CD4-positive, alpha-beta T cell (primary cell): ENCODE results near the gene PLAAT3. TPM values are rescaled to one million over a fixed set of nuclear protein-coding genes. Genes with fewer than 3 reads are reported as not detected.

Source experiments
- ATAC-seq: fragments of 200-7000 bp; cut with Tn5 transposase; one replicate; pipeline ENCODE4 v1.10.0; 2022; ENCODE audit warnings: mild to moderate bottlenecking; ENCODE audit not compliant: poor library complexity
- CTCF ChIA-PET: fragments of 350-600 bp; sonication (Branson Sonifier 250); formaldehyde crosslinking; loops from one replicate; lab custom pipeline; 2021; ENCODE audit warnings: antibody characterized with exemption, inconsistent platforms; lab: Charles Lee
- POLR2A ChIA-PET: fragments of 350-600 bp; sonication (Branson Sonifier 250); formaldehyde crosslinking; loops from one replicate; lab custom pipeline; 2021; ENCODE audit warnings: antibody characterized with exemption, inconsistent platforms; lab: Charles Lee
- DNase-seq, 14 experiments: peaks; one replicate each; pipeline ENCODE4 v3.0.0-alpha.2; 2013 to 2020; ENCODE audit warnings: mixed read lengths in 2 of 14
- H3K27ac ChIP-seq, 2 donors: one replicate each; pipeline versions ENCODE4 v1.5.1 to v1.7.0; 2013; ENCODE audit warnings: low read length in 2 of 2, low read depth in 1 of 2, mild to moderate bottlenecking in 1 of 2
- H3K27me3 ChIP-seq, 2 experiments: 1 replicate in 1 of 2; 2 replicates in 1 of 2; pipeline versions ENCODE4 v1.6.1 to v1.7.0; 2013; ENCODE audit warnings: low read length in 2 of 2, control low read depth in 1 of 2, mild to moderate bottlenecking in 1 of 2, moderate library complexity in 1 of 2; ENCODE audit not compliant: insufficient read depth in 2 of 2, control insufficient read depth in 1 of 2
- H3K36me3 ChIP-seq: one replicate; pipeline ENCODE4 v1.6.1; 2013; ENCODE audit warnings: low read length, control low read depth; ENCODE audit not compliant: insufficient read depth
- H3K4me1 ChIP-seq: one replicate; pipeline ENCODE4 v1.6.1; 2013; ENCODE audit warnings: low read length, control low read depth; ENCODE audit not compliant: insufficient read depth
- H3K4me3 ChIP-seq: one replicate; pipeline ENCODE4 v1.5.1; 2013; ENCODE audit warnings: mild to moderate bottlenecking, low read length, moderate library complexity
- H3K9me3 ChIP-seq, 2 experiments: 1 replicate in 1 of 2; 2 replicates in 1 of 2; pipeline versions ENCODE4 v1.6.1 to v1.7.0; 2013; ENCODE audit warnings: low read length in 2 of 2, mild to moderate bottlenecking in 2 of 2, control low read depth in 1 of 2, moderate library complexity in 1 of 2; ENCODE audit not compliant: control insufficient read depth in 1 of 2, insufficient read depth in 1 of 2
- H3K27ac Mint-ChIP-seq: one replicate; pipeline ENCODE4 v1.8.0; 2020; ENCODE audit warnings: mixed read lengths
- H3K27me3 Mint-ChIP-seq: one replicate; pipeline ENCODE4 v1.8.0; 2021; ENCODE audit warnings: mixed read lengths
- H3K36me3 Mint-ChIP-seq: one replicate; pipeline ENCODE4 v1.8.0; 2021; ENCODE audit warnings: low read depth, mixed read lengths
- H3K4me1 Mint-ChIP-seq: one replicate; pipeline ENCODE4 v1.8.0; 2021; ENCODE audit warnings: low read depth, mixed read lengths
- H3K4me3 Mint-ChIP-seq: one replicate; pipeline ENCODE4 v1.8.0; 2020; ENCODE audit warnings: mild to moderate bottlenecking, mixed read lengths
- H3K9me3 Mint-ChIP-seq: one replicate; pipeline ENCODE4 v1.8.0; 2020; ENCODE audit warnings: mixed read lengths
- intact Hi-C, 2 experiments: fragments of 100-400 bp; cut with DNase I in 1 of 2; cut with micrococcal nuclease in 1 of 2; formaldehyde crosslinking; loops; one replicate each; pipeline versions ENCODE4 v1.15.1 to v1.9.0; 2023 to 2025; cut with DNase I, micrococcal nuclease
- total RNA-seq, 174 experiments: library from RNA in 2 of 174; stranded (reverse) in 2 of 174; gene quantifications; one replicate each; pipeline ENCODE4 v1.2.3 and lab custom pipeline; 2021 to 2026
- TF ChIP-seq, protein P1 (sequence below): fragments of 200-600 bp; IDR thresholded peaks from one replicate; pipeline ENCODE4 v1.8.0; 2022; ENCODE audit warnings: antibody characterized with exemption, mild to moderate bottlenecking

Gene PLAAT3
- total RNA-seq, 2 experiments from 2014 or later: 2.4 to 3.6 TPM

DNA sequence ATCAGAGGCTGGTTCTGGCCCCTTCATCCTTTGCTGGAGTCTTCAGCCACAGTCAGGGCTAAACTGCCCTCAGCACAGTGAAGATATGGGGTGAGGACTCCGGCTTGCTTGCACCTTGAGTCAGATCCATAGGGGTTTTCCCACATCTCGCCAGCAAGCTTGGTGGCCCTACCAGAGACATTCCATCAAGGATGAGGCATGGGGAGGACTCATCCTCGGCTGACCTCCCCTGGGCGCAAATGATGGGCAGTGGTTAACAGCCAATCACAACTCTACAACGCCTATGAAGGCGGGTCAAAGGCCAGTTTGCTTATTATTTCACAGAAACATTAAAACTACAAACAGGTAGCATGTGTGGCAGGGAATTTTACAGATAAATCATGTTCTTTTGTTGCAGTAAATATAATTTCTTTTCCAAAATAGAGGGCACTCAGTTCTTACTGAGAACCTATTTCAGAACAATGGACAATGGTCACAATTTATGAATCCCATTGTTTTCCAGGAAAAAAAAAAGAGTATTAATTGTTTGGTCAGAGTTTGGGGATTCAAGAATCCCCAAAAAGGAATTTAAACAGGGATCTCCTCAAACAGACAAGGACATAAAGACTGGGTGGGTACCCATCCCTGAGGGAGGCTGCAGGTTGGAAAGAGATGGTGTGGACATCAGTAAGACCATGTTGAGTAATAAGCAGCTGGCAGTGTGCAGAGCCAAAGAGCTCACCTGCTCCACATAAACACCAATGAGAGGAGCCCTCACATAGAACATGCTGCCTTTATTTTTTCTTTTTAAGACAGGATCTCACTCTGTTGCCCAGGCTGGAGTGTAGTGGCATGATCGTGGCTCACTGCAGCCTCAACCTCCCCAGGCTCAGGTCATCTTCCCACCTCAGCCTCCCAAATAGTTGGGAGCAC is 14.8 kb downstream of the PLAAT3 start:
- Mint-ChIP-seq H3K36me3 (no peaks in the 10 kb centered on the region), H3K4me1 (no peaks in the 10 kb centered on the region), H3K27ac (no peak overlapping the region), H3K4me3 (no peak overlapping the region), H3K9me3 (no peaks in the 10 kb centered on the region), H3K27me3 (no peaks in the 10 kb centered on the region)
- Histone ChIP-seq H3K4me1 (no peaks in the 10 kb centered on the region), H3K4me3 (no peak overlapping the region), H3K36me3 (no peaks in the 10 kb centered on the region), H3K27me3 (no peaks in the 10 kb centered on the region), H3K9me3 (no peaks in the 10 kb centered on the region), H3K27ac (no peak overlapping the region)
- DNase-seq: no peak
- TF ChIP-seq, protein P1, sequence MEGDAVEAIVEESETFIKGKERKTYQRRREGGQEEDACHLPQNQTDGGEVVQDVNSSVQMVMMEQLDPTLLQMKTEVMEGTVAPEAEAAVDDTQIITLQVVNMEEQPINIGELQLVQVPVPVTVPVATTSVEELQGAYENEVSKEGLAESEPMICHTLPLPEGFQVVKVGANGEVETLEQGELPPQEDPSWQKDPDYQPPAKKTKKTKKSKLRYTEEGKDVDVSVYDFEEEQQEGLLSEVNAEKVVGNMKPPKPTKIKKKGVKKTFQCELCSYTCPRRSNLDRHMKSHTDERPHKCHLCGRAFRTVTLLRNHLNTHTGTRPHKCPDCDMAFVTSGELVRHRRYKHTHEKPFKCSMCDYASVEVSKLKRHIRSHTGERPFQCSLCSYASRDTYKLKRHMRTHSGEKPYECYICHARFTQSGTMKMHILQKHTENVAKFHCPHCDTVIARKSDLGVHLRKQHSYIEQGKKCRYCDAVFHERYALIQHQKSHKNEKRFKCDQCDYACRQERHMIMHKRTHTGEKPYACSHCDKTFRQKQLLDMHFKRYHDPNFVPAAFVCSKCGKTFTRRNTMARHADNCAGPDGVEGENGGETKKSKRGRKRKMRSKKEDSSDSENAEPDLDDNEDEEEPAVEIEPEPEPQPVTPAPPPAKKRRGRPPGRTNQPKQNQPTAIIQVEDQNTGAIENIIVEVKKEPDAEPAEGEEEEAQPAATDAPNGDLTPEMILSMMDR: no peak
- ChIA-PET CTCF (no interaction called here), POLR2A (no interaction called here)
- intact Hi-C loops: no loop called here
- ATAC-seq: no peak

DNA sequence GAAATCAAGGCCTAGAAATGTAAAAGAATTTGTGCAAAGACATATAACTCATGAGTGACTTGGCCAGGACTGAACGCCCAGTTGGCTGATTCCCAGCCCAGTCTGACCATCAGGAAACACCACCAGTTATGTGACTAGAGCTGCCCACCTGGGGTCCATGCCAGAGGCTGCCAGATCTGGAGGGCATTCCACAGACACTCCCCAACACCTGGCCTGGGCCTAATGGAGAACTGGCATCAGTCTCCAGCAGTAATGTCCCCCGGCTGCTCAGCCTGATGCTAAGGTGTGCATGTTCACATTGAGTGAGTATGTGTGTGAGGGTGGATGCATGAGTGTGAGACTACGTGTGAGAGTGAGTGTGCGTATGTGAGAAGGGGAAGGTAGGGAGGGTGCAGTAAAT is 15.7 kb downstream of the PLAAT3 start:
- H3K27ac Mint-ChIP-seq: no peak overlapping the region
- no peaks in the 10 kb centered on the region for H3K27me3 ChIP-seq
- no peaks in the 10 kb centered on the region for H3K4me1 ChIP-seq
- DNase-seq (no peak), ATAC-seq (no peak)
- H3K36me3 Mint-ChIP-seq: no peaks in the 10 kb centered on the region
- H3K4me1 Mint-ChIP-seq: no peaks in the 10 kb centered on the region
- H3K27me3 Mint-ChIP-seq: no peaks in the 10 kb centered on the region
- no peak overlapping the region for H3K27ac ChIP-seq
- TF ChIP-seq, protein P1: no peak
- intact Hi-C loops: no loop called here
- no peaks in the 10 kb centered on the region for H3K9me3 ChIP-seq
- H3K9me3 Mint-ChIP-seq: no peaks in the 10 kb centered on the region
- POLR2A ChIA-PET: no interaction called here
- CTCF ChIA-PET: no interaction called here
- no peak overlapping the region for H3K4me3 ChIP-seq
- no peak overlapping the region for H3K4me3 Mint-ChIP-seq
- no peaks in the 10 kb centered on the region for H3K36me3 ChIP-seq

DNA sequence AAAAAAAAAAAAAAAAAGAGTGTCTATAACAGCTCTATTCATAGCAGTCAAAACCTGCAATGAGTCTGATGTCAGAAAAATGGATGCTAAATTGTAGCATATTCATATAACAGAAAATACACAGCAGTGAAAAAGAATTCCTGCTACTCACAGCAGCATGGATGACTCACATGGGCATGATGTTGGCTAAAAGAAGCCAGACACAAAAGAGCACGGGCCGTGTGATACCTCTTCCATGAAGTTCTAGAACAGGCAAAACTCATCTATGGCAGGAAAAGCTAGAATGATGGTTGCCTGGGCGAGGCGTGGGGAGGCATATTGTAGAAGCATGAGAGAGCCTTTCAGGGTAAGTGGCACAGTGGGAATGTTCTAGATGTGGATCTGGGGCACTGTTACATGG is 18.9 kb downstream of the PLAAT3 start:
- ChIA-PET POLR2A (no interaction called here), CTCF (interaction anchor here (0.7 kb wide), 1 partner anchor 173 kb away, joined by 4 read pairs; the partner anchor contains the start of gene ZFTA)
- intact Hi-C loops: no loop called here
- H3K36me3 ChIP-seq: no peaks in the 10 kb centered on the region
- no peaks in the 10 kb centered on the region for H3K36me3 Mint-ChIP-seq
- H3K4me3 Mint-ChIP-seq: no peak overlapping the region
- TF ChIP-seq, protein P1: no peak
- H3K27ac Mint-ChIP-seq: no peak overlapping the region
- no peaks in the 10 kb centered on the region for H3K4me1 Mint-ChIP-seq
- H3K9me3 Mint-ChIP-seq: no peaks in the 10 kb centered on the region
- no peaks in the 10 kb centered on the region for H3K27me3 ChIP-seq
- no peaks in the 10 kb centered on the region for H3K27me3 Mint-ChIP-seq
- DNase-seq: no peak
- H3K4me3 ChIP-seq: no peak overlapping the region
- no peak for ATAC-seq
- no peak overlapping the region for H3K27ac ChIP-seq
- no peaks in the 10 kb centered on the region for H3K9me3 ChIP-seq
- H3K4me1 ChIP-seq: no peaks in the 10 kb centered on the region
